Left ventricle myocardium inferior (tissue), 1 donor: ENCODE data around the gene DGKD. TPM values are rescaled to one million over a fixed set of nuclear protein-coding genes. Genes with fewer than 3 reads are reported as not detected.

Experiments
- DNase-seq: peaks from one replicate; pipeline ENCODE4 v3.0.0-alpha.2; 2020
- H3K27ac ChIP-seq: fragments of 200-600 bp; replicated peaks from 2 replicates; pipeline ENCODE4 v1.8.0; 2021
- H3K27me3 ChIP-seq: fragments of 200-600 bp; 2 replicates; pipeline ENCODE4 v1.8.0; 2021; ENCODE audit warnings: low read depth
- H3K36me3 ChIP-seq: fragments of 200-600 bp; 2 replicates; pipeline ENCODE4 v1.8.0; 2021
- H3K4me1 ChIP-seq: fragments of 200-600 bp; 2 replicates; pipeline ENCODE4 v1.8.0; 2021
- H3K4me3 ChIP-seq: fragments of 200-600 bp; 2 replicates; pipeline ENCODE4 v1.8.0; 2021; ENCODE audit warnings: mild to moderate bottlenecking, moderate library complexity
- H3K9me3 ChIP-seq: fragments of 200-600 bp; replicated peaks from 2 replicates; pipeline ENCODE4 v1.8.0; 2021
- intact Hi-C: fragments of 100-400 bp; cut with micrococcal nuclease; formaldehyde crosslinking; loops from one replicate; pipeline ENCODE4 v1.11.0; 2022
- total RNA-seq: library from RNA; stranded (reverse); fragmentation: NEBNext Ultra II Directional; extraction: Animal tissue kit (Norgen Biotek cat#: 25700); gene quantifications from one replicate; pipeline ENCODE4 v1.2.1, GENCODE V29; 2021
- TF ChIP-seq, protein P1 (sequence below): fragments of 200-600 bp; IDR thresholded peaks from 2 replicates; pipeline ENCODE4 v1.8.0; 2021; ENCODE audit warnings: antibody characterized with exemption, mild to moderate bottlenecking, borderline replicate concordance
- donor health status: DM: no; HTN: yes; CAD: no; lungs with severe emphysema.

DGKD gene
- total RNA-seq, 1 donor from 2014 or later: 41.7 TPM

DNA sequence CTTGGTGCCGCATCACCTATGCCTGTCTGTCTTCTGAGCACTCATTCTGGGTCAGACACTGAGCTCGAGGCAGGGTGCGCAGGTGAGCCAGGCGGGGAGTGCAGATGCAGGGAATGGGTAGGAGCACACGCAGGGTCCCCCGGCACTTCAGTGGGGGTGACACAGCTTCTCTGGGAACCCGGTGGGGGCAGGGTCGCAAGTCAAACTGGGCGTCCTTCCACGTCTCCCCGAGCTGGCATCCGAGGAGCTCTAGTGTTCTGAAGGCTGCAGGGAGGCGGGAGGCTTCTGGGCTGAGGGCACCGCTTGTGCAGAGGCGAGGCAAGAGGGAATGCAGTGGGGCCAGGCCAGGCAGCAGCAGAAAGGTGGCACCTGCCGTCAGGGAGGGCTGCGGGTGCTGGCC lies 86.0 kb downstream of the DGKD start:
- Histone ChIP-seq H3K27ac (no peak overlapping the region), H3K4me3 (no peak overlapping the region), H3K27me3 (no peaks in the 10 kb centered on the region), H3K4me1 (peaks cover 50% of the 10 kb centered on the region), H3K9me3 (no peaks in the 10 kb centered on the region), H3K36me3 (peaks cover 63% of the 10 kb centered on the region)
- intact Hi-C loops: no loop called here
- DNase-seq: no peak
- TF ChIP-seq, protein P1, sequence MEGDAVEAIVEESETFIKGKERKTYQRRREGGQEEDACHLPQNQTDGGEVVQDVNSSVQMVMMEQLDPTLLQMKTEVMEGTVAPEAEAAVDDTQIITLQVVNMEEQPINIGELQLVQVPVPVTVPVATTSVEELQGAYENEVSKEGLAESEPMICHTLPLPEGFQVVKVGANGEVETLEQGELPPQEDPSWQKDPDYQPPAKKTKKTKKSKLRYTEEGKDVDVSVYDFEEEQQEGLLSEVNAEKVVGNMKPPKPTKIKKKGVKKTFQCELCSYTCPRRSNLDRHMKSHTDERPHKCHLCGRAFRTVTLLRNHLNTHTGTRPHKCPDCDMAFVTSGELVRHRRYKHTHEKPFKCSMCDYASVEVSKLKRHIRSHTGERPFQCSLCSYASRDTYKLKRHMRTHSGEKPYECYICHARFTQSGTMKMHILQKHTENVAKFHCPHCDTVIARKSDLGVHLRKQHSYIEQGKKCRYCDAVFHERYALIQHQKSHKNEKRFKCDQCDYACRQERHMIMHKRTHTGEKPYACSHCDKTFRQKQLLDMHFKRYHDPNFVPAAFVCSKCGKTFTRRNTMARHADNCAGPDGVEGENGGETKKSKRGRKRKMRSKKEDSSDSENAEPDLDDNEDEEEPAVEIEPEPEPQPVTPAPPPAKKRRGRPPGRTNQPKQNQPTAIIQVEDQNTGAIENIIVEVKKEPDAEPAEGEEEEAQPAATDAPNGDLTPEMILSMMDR: no peak

DNA sequence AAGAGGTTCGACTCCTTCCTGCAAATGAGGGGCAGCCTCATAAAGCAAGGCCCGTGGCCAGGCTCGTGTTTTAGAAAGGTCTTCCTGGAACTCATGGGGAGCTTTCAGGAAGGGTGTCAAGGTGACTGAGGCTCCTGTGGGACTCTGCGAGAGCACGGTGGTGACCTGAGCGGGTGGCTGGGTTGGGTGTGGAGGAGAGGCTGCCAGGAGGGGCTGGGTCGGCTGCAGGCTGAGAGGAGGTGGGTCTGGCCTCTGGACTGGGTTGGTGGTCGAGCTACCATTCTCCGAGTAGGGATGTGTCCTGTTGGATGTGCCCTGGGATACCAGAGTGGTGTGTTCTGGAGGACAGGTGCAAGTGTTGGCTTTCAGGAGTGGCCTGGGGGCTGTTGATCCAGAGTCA lies 86.4 kb downstream of the DGKD start:
- DNase-seq: no peak
- intact Hi-C loops: no loop called here
- H3K4me3 ChIP-seq: no peak overlapping the region
- TF ChIP-seq, protein P1: no peak
- H3K4me1 ChIP-seq: peaks cover 46% of the 10 kb centered on the region
- no peaks in the 10 kb centered on the region for H3K9me3 ChIP-seq
- peaks cover 64% of the 10 kb centered on the region for H3K36me3 ChIP-seq
- no peak overlapping the region for H3K27ac ChIP-seq
- no peaks in the 10 kb centered on the region for H3K27me3 ChIP-seq

DNA sequence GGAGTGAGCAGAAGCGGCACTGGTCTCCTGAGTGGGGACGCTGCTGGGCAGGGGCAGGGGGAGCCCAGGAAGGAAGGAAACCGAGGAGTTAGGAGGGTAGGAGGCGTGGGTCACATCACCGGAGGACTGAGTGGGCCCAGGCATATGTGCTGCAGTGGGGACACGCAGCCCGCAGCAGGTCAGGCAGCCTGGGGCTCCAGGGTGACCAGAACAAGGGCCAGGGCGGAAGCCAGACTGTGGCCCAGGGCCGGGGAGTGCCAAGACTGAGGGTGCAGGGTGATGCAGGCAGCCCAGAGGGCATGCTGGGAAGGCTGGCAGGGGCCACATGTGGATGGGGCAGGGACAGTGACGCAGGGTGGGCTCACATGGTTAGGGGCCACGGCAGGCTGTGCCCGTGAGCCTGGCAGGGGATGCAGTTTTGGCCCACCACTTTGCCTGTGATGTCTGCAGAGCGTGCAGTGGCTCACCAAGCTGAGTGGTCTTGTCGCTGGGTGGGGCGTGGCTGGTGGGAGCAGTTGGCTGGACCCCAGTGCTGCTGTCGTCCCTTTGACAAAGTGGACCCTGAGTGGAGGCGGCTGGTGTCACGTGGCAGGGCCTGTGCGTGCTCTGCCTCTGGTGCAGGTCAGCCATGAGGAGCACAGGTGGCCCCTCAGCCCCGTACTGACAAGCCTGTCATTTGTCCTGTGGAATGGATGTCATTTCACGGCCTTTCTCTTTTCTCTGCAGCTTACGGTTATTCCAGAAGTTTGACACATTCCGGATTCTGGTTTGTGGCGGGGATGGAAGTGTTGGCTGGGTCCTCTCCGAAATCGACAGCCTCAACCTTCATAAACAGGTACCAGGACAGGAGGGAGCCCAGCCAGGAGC lies 87.1 kb downstream of the DGKD start:
- H3K36me3 ChIP-seq: peaks cover 64% of the 10 kb centered on the region
- peaks cover 39% of the 10 kb centered on the region for H3K4me1 ChIP-seq
- TF ChIP-seq, protein P1: no peak
- H3K27ac ChIP-seq: no peak overlapping the region
- no peak overlapping the region for H3K4me3 ChIP-seq
- no peaks in the 10 kb centered on the region for H3K9me3 ChIP-seq
- intact Hi-C loops: loop anchor here (2.0 kb wide), 1 partner anchor 87 kb away; the partner anchor contains the start of gene DGKD
- no peak for DNase-seq
- no peaks in the 10 kb centered on the region for H3K27me3 ChIP-seq

DNA sequence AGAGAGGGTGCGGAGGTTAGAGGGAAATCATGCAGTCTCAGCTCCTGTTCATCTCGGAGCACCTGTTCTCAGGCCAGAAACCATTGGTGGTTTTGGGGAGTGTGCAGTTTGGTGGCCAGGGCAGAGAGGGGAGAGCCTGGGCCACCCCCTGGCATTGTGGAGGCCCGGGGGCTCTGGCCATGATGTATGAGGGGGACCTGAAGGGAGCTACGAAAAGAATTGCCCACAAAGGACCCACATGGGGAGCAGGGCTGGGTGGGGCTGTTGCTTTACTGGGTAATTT lies 87.7 kb downstream of the DGKD start:
- intact Hi-C loops: loop anchor here (2.0 kb wide), 1 partner anchor 87 kb away; the partner anchor contains the start of gene DGKD
- Histone ChIP-seq H3K27ac (no peak overlapping the region), H3K27me3 (no peaks in the 10 kb centered on the region), H3K9me3 (no peaks in the 10 kb centered on the region), H3K36me3 (peaks cover 64% of the 10 kb centered on the region), H3K4me3 (no peak overlapping the region), H3K4me1 (peaks cover 33% of the 10 kb centered on the region)
- DNase-seq: no peak
- TF ChIP-seq, protein P1: no peak

DNA sequence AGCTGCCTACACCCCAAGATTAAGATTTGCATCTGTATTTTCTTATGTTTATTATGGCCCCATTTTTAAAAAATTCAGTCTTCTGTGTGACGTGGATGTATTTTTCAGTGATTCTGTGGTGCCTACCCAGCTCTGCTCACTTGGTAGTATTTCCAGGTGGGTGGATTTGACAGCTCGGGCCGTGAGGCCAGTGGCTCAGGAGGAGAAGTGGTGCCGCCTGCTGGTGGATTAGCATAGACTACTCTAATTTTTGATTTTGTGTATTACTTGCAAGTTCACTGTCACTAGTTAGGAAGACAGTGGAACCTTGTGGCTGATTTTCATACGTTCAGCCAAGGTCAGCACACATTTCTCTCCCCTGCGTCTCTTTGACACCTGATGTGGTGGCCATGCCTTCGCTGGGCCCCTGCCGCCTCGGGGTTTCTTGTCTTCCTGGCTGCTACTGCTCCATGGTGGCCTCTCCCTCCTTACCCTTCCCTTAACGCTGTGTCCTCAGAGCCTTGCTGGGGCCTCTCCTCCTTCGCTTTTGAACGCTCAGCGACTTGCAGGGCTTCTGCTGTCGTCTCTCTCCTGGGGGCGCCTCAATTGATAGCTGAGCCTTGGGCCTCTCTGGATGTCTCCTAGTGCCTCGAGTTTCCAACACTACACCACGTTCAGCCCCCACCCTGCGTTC lies 89.4 kb downstream of the DGKD start:
- intact Hi-C loops: loop anchor here (2.0 kb wide), 1 partner anchor 89 kb away; the partner anchor contains the start of gene DGKD
- H3K27ac ChIP-seq: no peak overlapping the region
- H3K36me3 ChIP-seq: peaks cover 61% of the 10 kb centered on the region
- TF ChIP-seq, protein P1: peak; percentile 82
- no peaks in the 10 kb centered on the region for H3K9me3 ChIP-seq
- H3K4me3 ChIP-seq: no peak overlapping the region
- H3K27me3 ChIP-seq: no peaks in the 10 kb centered on the region
- H3K4me1 ChIP-seq: peaks cover 30% of the 10 kb centered on the region
- DNase-seq: peak; percentile 77
